ENCODE data around the gene ALK. TPM values are rescaled to one million over a fixed set of nuclear protein-coding genes. Genes with fewer than 3 reads are reported as not detected.

The ALK gene
- total RNA-seq, 1 experiment from 2014 or later, result 0.07 TPM

DNA sequence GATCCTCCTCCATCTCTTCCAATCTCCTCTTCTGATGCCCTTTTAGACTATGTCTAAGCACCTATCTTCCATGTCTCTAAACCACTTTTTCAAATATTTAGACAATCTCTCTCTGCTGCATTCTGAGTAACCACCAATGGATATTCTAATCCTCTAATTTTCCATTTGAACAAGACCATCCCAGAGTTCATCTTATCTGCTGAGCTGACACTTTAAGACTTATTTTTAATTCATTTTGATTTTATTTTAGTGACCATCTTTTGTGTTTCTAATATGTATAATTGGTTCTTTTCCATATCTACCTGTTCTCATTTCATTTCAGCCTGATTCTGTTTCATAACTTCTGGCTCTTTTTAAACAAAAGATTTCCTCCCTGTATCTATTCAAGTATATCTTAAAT, 436.3 kb downstream of the ALK start:
- Mint-ChIP-seq H3K27me3 (ENCODE audit: insufficient read depth, unreplicated experiment) (no peaks in the 10 kb centered on the region), H3K27ac (ENCODE audit: low read depth, unreplicated experiment) (no peak overlapping the region), H3K4me3 (ENCODE audit: unreplicated experiment) (no peak overlapping the region), H3K36me3 (ENCODE audit: insufficient read depth, unreplicated experiment) (no peaks in the 10 kb centered on the region), H3K4me1 (ENCODE audit: insufficient read depth, unreplicated experiment) (no peaks in the 10 kb centered on the region), H3K9me3 (ENCODE audit: unreplicated experiment) (peaks cover 7% of the 10 kb centered on the region)
- ChIA-PET CTCF (no interaction called here), POLR2A (no interaction called here)
- DNase-seq (ENCODE audit: unreplicated experiment), result no peak
- TF ChIP-seq, protein P1, sequence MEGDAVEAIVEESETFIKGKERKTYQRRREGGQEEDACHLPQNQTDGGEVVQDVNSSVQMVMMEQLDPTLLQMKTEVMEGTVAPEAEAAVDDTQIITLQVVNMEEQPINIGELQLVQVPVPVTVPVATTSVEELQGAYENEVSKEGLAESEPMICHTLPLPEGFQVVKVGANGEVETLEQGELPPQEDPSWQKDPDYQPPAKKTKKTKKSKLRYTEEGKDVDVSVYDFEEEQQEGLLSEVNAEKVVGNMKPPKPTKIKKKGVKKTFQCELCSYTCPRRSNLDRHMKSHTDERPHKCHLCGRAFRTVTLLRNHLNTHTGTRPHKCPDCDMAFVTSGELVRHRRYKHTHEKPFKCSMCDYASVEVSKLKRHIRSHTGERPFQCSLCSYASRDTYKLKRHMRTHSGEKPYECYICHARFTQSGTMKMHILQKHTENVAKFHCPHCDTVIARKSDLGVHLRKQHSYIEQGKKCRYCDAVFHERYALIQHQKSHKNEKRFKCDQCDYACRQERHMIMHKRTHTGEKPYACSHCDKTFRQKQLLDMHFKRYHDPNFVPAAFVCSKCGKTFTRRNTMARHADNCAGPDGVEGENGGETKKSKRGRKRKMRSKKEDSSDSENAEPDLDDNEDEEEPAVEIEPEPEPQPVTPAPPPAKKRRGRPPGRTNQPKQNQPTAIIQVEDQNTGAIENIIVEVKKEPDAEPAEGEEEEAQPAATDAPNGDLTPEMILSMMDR (IDR thresholded peaks at IDR 0.05; ENCODE audit: unreplicated experiment), result no peak
- intact Hi-C loops (cut with micrococcal nuclease), result no loop called here
- no TSS peak for BruUV-seq (replicated peaks)

DNA sequence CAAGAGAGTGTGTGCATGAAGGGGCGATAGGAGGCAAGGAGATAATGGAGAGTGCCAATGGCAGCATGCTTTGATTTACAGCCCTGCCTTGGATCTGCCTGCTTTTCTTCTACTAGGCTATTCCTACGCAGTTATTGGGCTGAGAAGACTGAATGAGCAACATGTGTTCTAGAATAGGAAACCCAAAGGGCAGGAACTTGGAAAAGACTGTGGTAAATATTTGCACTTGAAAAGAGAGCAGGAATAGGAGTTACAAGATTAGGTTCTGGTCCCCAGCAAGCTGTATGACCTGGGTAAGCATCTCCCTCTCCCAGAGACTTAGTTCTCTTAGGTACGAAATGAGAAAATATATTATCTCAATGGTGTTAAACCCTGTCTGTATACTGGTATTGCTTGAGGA, 438.5 kb downstream of the ALK start:
- ChIA-PET POLR2A (no interaction called here), CTCF (no interaction called here)
- no peak for DNase-seq (ENCODE audit: unreplicated experiment)
- no peaks in the 10 kb centered on the region for H3K36me3 Mint-ChIP-seq (ENCODE audit: insufficient read depth, unreplicated experiment)
- H3K9me3 Mint-ChIP-seq (ENCODE audit: unreplicated experiment), result peaks cover 7% of the 10 kb centered on the region
- no peak overlapping the region for H3K4me3 Mint-ChIP-seq (ENCODE audit: unreplicated experiment)
- H3K4me1 Mint-ChIP-seq (ENCODE audit: insufficient read depth, unreplicated experiment), result no peaks in the 10 kb centered on the region
- intact Hi-C loops (cut with micrococcal nuclease), result no loop called here
- no peak overlapping the region for H3K27ac Mint-ChIP-seq (ENCODE audit: low read depth, unreplicated experiment)
- TF ChIP-seq, protein P1 (IDR thresholded peaks at IDR 0.05; ENCODE audit: unreplicated experiment), result no peak
- no TSS peak for BruUV-seq (replicated peaks)
- H3K27me3 Mint-ChIP-seq (ENCODE audit: insufficient read depth, unreplicated experiment), result no peaks in the 10 kb centered on the region

DNA sequence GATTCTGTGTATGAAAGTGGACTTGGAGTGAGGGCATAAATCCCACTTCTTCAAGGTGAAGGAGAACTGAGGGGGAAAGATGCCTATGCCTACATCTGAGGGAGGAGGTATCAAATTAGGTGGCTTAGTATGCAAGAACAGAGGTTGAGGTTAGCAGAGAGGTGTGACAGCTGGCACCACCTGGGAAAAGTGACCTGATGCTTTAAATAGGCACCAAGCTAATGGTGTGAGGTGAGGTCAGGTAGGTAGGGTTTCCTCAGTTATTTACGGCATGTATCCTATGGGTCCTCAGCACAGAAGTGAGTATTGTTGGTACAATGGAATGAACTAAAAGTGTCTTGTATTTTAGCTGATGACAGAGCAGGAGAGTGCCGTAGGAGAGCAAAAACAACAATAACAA, 439.0 kb downstream of the ALK start:
- intact Hi-C loops (cut with micrococcal nuclease), result no loop called here
- Mint-ChIP-seq H3K36me3 (ENCODE audit: insufficient read depth, unreplicated experiment) (no peaks in the 10 kb centered on the region), H3K4me3 (ENCODE audit: unreplicated experiment) (no peak overlapping the region), H3K27ac (ENCODE audit: low read depth, unreplicated experiment) (no peak overlapping the region), H3K9me3 (ENCODE audit: unreplicated experiment) (peaks cover 7% of the 10 kb centered on the region), H3K27me3 (ENCODE audit: insufficient read depth, unreplicated experiment) (no peaks in the 10 kb centered on the region), H3K4me1 (ENCODE audit: insufficient read depth, unreplicated experiment) (no peaks in the 10 kb centered on the region)
- TF ChIP-seq, protein P1 (IDR thresholded peaks at IDR 0.05; ENCODE audit: unreplicated experiment), result no peak
- ChIA-PET POLR2A (no interaction called here), CTCF (interaction anchor here (0.6 kb wide), 1 partner anchor 59 kb away, joined by 3 read pairs; no protein-coding TSS in a partner anchor)
- no TSS peak for BruUV-seq (replicated peaks)
- no peak for DNase-seq (ENCODE audit: unreplicated experiment)

GRCh38 chr2:29481313-29481712, 440.1 kb downstream of the ALK start:
- POLR2A ChIA-PET, result no interaction called here
- no TSS peak for BruUV-seq (replicated peaks)
- Mint-ChIP-seq H3K4me3 (ENCODE audit: unreplicated experiment) (no peak overlapping the region), H3K4me1 (ENCODE audit: insufficient read depth, unreplicated experiment) (no peaks in the 10 kb centered on the region), H3K36me3 (ENCODE audit: insufficient read depth, unreplicated experiment) (no peaks in the 10 kb centered on the region), H3K27me3 (ENCODE audit: insufficient read depth, unreplicated experiment) (no peaks in the 10 kb centered on the region), H3K9me3 (ENCODE audit: unreplicated experiment) (peaks cover 7% of the 10 kb centered on the region), H3K27ac (ENCODE audit: low read depth, unreplicated experiment) (no peak overlapping the region)
- intact Hi-C loops (cut with micrococcal nuclease), result no loop called here
- DNase-seq (ENCODE audit: unreplicated experiment), result no peak
- TF ChIP-seq, protein P1 (IDR thresholded peaks at IDR 0.05; ENCODE audit: unreplicated experiment), result no peak
- CTCF ChIA-PET, result no interaction called here

All from MCF 10A (cell line).